SHP77 (cell line): ENCODE measurements around the gene WNK4.

Experiments
- DNase-seq, 2 experiments: peaks; one replicate each; lab custom pipeline; 2025; lab: John Stamatoyannopoulos, UW

The WNK4 gene

DNA sequence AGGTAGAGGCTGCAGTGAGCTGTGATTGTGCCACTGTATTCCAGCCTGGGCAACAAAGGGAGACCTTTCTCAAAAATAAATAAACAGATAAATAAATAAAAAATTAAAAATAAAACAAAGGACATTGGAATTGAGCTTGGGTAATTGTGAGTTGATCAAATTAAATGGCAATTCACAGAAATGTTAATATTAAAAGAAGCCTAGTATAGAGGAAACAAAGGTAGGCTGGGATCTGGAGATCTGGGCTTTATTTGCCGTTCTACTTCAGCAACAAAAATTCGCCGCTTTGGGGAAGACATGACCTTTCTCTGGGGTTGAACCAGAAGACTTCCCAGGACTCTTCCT, 7.5 kb upstream of the WNK4 start:
- DNase-seq, result no peak

DNA sequence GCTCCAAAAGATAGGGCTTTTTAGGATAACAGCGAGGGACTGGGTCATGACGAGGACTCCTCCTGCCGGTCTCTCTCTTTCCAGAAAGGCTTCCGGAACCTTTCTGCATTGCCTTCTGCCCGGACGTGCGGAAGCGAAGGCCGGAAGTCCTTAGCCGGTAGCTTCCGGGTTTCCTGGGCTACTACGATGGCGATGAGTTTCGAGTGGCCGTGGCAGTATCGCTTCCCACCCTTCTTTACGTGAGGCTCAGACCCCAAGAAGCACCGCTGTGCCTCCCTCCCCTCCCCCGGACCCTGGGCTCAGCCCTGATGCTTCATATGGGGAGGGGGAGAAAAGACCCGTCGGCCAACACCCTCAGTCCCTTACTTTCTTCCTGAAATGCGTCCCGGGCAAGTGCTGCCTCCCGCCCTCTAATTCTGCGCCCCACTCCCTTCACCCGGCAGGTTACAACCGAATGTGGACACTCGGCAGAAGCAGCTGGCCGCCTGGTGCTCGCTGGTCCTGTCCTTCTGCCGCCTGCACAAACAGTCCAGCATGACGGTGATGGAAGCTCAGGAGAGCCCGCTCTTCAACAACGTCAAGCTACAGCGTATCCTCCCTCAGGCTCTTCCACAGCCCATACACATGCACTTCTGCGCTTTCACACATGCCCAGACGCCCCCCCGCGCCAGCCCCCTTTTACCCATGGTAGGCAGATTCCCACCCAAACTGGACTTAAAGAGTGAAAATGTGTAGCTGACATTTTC, 6.9 kb upstream of the WNK4 start, which contains the start of gene VPS25:
Gene VPS25, plus strand, starts transcription at position 160 of the 746 bp plus-strand sequence. Its CDS starts 27 bp downstream, at position 187.
- peak; percentile 69 to 83 for DNase-seq

DNA sequence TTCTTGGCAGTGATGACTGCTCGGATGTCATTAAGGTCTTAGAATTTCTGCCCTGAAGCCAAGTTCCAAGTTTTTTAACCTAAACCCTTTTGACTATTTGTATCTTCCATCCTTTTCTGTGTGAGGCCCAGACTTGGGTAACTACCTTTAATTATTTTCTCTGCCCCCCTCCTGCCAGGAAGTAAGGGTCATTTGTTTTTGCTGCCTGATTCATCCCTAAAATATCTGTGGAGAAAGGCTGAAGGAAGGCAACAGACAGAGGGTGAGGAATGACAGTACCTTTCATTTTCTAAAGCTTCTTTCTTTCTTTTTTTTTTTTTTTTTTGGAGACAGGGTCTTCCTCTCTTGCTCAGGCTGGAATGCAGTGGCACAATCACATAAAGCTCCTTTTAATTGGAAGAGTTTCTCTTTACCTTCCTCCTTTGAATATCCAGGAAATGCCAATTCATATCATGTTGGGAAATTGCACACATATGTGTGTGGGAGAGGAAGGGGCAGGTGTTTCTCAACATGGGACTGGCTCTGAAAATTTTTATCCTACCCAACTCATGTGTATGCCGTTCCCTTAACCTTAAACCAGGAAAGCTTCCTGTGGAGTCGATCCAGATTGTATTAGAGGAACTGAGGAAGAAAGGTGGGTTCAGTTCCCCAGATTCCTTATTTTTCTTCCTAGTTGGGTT, 6.2 kb upstream of the WNK4 start:
- no peak for DNase-seq

GRCh38 chr17:42775534-42776098, 4.8 kb upstream of the WNK4 start:
- no peak for DNase-seq

DNA sequence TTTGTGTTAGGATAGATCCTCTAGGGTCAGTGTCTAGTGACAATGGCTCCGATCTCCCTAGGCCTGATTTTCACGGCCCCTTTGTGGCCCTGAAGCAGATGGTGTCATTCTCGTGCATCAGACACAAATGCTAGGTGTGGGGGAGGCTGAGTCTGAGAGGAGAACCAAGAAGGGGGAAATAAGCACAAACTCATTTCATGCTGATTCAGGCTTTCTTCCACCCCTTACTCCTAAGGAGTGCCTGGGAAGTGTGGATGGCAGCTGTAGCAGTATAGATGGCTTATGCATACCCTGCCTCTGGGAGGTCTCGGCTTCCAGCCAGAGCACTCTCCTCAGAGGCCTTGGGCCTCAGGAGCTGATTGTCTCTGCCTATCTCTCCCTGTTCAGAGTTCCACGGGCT, 1.8 kb upstream of the WNK4 start:
- no peak for DNase-seq

DNA sequence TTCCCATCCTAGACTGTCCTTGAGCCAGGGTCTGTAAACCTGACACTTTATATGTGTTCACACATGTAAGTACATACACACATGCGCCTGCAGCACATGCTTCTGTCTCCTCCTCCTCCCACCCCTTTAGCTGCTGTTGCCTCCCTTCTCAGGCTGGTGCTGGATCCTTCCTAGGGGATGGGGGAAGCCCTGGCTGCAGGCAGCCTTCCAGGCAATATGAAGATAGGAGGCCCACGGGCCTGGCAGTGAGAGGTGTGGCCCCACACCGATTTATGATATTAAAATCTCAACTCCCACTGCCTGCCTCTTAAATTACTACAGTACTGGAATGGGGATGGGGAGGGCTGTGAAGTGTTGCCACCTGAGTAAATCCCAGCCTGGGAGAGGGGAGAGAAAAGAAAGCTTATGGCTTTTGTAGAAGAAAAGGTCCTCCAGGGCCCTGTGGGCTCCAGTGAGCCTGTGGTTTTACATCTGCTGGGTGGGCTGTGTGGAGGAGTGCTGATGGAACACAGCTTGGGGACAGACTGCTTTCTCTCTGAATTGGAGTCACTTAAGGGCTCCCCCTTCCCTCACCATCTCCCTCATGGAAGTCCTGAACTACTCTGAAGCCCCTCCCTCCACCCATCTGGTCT, 990 bp upstream of the WNK4 start:
- no peak for DNase-seq

- no peak for DNase-seq
These were observed 635 bp downstream of the WNK4 start for GRCh38 chr17:42780851-42781638.

GRCh38 chr17:42781639-42782165, 1.3 kb downstream of the WNK4 start:
- DNase-seq, result no peak

DNA sequence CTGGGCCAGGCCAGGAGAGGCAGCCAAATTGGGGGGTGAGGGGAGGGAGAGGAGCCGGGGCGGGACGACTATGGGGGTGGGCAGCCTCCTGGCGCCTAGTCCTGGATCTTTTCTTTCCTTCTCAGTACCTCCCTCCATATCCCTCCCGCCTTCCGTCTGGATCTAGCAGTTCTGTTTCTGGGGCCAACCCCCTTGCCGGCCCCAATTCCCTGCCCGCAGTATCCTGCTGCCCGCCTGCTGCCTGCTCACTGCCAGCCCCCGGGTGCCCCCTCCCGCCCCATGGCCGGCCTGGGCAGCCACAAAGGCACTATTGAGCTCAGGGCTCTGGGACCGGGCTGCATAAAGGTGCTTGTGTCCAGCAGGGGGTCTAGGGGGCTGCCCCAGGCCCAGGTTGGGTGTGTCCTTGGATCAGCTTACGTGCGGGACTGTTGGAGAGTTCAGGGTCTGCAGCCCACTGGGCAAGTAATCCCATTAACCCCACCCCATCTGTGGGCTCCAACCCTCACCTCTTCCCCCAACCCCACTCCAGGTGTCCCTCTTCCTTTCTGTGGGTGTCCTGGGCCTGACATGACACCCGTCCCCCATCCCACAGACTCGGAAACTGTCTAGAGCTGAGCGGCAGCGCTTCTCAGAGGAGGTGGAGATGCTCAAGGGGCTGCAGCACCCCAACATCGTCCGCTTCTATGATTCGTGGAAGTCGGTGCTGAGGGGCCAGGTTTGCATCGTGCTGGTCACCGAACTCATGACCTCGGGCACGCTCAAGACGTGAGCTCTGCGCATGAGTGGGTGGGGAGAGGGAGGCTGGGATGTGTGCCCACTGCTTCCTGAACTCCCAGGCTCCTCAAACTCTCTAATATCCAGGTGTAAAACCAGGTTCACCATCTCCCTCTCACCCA, 2.0 kb downstream of the WNK4 start:
- no peak for DNase-seq

GRCh38 chr17:42783062-42783790, 2.8 kb downstream of the WNK4 start:
- DNase-seq, result no peak

GRCh38 chr17:42783791-42784138, 3.4 kb downstream of the WNK4 start:
- no peak for DNase-seq

DNA sequence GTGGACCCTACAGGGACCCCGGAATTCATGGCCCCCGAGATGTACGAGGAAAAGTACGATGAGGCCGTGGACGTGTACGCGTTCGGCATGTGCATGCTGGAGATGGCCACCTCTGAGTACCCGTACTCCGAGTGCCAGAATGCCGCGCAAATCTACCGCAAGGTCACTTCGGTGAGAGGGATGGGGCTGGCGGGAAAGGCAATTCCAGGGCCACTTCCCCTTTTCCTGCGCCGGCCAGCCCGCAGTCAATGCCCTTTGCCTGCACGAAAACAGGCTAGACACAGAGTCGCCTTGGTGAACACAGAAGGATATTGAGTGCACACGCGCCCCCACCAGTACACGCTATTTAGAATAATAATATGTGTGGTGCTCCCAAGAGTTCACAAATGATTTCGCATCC, 4.0 kb downstream of the WNK4 start:
- no peak for DNase-seq

DNA sequence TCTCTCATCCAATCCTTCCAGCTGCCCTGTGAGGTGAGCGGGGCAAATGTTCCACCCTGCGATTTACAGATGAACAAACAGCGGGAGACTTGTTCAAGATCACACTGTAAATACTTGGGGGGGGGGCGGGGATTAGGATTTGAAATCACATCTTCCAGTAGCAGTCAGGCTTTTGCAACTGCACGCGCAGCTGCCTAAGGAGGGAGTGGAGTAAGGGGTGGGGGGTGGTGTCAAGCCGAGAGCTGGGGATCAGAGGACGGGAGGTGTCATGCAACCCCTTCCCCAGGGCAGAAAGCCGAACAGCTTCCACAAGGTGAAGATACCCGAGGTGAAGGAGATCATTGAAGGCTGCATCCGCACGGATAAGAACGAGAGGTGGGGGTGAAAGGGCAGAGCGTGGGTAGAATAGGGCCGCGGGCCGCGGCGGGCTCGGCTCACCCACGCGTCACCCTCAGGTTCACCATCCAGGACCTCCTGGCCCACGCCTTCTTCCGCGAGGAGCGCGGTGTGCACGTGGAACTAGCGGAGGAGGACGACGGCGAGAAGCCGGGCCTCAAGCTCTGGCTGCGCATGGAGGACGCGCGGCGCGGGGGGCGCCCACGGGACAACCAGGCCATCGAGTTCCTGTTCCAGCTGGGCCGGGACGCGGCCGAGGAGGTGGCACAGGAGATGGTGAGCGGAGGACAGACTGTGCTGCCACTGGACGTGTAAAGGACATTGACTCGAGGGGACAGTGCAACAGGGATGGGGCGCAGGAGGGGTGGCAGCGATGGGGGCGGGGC, 4.6 kb downstream of the WNK4 start:
- no peak for DNase-seq

GRCh38 chr17:42787266-42787665, 6.9 kb downstream of the WNK4 start:
- no peak for DNase-seq

DNA sequence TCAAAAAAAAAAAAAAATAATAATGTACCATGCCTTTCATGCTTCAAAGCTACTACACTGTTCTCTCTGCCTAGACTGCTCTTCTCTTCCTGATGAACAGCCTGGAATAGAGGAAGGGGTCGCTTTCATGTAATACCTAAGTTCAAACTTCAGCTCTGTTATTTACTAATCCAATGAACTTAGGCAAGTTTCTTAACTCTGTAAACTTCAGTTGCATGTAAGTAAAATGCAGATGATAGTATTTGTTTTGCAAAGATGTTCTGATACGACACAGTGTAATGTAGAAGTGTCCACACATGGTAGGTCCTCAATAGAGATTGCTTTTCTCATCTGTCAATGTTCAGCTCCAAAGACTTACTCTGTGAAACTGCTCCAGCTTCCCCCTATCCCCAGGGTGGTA, 11.5 kb downstream of the WNK4 start:
- DNase-seq, result no peak

GRCh38 chr17:42792545-42792944, 12.1 kb downstream of the WNK4 start:
- no peak for DNase-seq

DNA sequence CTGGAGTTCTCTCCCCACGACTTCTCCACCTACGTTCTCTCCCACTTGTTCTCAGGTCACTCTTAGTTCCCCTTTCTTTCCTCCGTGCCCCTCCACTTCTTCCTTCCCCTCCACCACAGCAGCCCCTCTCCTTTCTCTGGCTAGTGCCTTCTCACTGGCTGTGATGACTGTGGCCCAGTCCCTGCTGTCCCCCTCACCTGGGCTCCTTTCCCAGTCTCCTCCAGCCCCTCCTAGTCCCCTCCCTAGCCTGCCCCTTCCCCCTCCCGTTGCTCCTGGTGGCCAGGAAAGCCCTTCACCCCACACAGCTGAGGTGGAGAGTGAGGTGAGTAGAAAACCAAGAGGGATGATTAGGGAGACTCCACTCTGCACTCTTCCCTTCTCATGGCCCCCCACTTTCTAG, 14.7 kb downstream of the WNK4 start:
- DNase-seq, result no peak

DNA sequence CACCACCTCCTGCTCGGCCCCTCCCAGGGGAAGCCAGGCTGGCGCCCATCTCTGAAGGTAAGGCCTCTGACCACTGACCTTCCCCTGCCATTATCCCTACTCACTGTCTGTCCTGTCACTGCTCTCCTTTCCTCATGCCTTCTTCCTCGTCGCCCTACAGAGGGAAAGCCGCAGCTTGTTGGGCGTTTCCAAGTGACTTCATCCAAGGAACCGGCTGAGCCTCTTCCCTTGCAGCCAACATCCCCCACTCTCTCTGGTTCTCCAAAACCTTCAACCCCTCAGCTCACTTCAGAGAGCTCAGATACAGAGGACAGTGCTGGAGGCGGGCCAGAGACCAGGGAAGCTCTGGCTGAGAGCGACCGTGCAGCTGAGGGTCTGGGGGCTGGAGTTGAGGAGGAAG, 15.1 kb downstream of the WNK4 start:
- DNase-seq, result no peak

GRCh38 chr17:42796066-42796758, 15.8 kb downstream of the WNK4 start:
- no peak for DNase-seq
